ENCODE data around the gene B3GALT5. TPM values are rescaled to one million over a fixed set of nuclear protein-coding genes. Genes with fewer than 3 reads are reported as not detected.

The B3GALT5 gene
- total and polyA plus RNA-seq, 7 donors = under 0.01 to 1.0 (median 0.06) TPM; not detected in 2

DNA sequence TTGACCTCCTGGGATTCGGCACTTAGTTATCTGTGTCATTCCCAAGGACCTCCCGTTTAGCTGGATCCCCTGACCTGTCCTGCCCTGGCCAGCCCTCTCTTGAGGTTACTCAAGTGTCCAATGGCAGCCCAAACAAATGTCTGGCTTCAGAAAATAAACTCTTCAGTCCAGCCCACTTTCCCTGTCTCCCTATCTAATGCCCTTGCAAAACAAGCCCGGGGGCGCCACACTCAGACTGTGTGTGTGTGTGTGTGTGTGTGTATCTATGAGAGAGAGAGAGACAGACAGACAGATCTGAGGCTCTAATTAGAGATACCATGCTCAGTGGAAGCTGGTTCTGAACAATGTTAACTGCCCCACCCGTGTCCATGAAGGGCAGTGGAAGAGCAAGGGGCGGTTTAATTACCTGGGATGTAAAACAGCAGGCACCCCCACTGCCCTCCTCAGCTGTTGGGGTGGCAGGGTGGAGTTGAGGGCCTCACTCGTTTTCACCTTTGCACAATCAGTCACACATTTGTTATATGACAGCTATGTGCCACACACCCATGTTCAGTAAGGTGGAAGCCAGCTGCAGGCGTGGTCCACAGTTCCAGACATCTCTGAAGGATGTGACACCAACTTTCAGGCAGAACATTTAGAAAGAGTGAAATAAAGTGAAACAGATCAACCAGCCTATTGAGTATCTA, 57.4 kb downstream of the B3GALT5 start:
- H3K36me3 ChIP-seq (ENCODE audit: insufficient read depth in 1 of 2, low read depth in 1 of 2) = no peaks in the 10 kb centered on the region
- WGBS, 3 donors = 77 to 78% (median 77%) methylated on average over 8 of the region's 8 CpGs
- no peak for ATAC-seq

GRCh38 chr21:39670701-39671100, 58.0 kb downstream of the B3GALT5 start:
- 65 to 79% (median 75%) methylated on average over 2 of the region's 2 CpGs for WGBS, 3 donors
- DNase-seq = no peak
- Histone ChIP-seq H3K9me3 (no peaks in the 10 kb centered on the region), H3K27ac (no peak overlapping the region), H3K4me3 (no peak overlapping the region), H3K4me1 (no peaks in the 10 kb centered on the region), H3K27me3 (ENCODE audit: insufficient read depth in 3 of 3, low read length in 2 of 3) (no peaks in the 10 kb centered on the region), H3K36me3 (ENCODE audit: insufficient read depth in 1 of 2, low read depth in 1 of 2) (no peaks in the 10 kb centered on the region)
- no peak for TF ChIP-seq CTCF (IDR thresholded peaks at IDR 0.05)
- intact Hi-C loops (cut with DNase I) = no loop called here
- ATAC-seq = no peak

More for the DNA sequence above, 57.4 kb downstream of the B3GALT5 start:
- H3K4me1 ChIP-seq = no peaks in the 10 kb centered on the region
- H3K4me3 ChIP-seq = no peak overlapping the region
- H3K27me3 ChIP-seq (ENCODE audit: insufficient read depth in 3 of 3, low read length in 2 of 3) = no peaks in the 10 kb centered on the region
- H3K9me3 ChIP-seq = no peaks in the 10 kb centered on the region
- intact Hi-C loops (cut with DNase I) = no loop called here
- H3K27ac ChIP-seq = no peak overlapping the region
- no peak for TF ChIP-seq CTCF (IDR thresholded peaks at IDR 0.05)
- DNase-seq = no peak

GRCh38 chr21:39671986-39672385, 59.2 kb downstream of the B3GALT5 start:
- intact Hi-C loops (cut with DNase I) = no loop called here

GRCh38 chr21:39673163-39673562, 60.4 kb downstream of the B3GALT5 start:
- H3K4me1 ChIP-seq = no peaks in the 10 kb centered on the region
- H3K36me3 ChIP-seq (ENCODE audit: insufficient read depth in 1 of 2, low read depth in 1 of 2) = no peaks in the 10 kb centered on the region
- ATAC-seq (no peak), DNase-seq (no peak)
- H3K9me3 ChIP-seq = no peaks in the 10 kb centered on the region
- no peak overlapping the region for H3K27ac ChIP-seq
- 72 to 88% (median 81%) methylated on average over 7 to 9 of the region's 9 CpGs for WGBS, 3 donors
- TF ChIP-seq CTCF (IDR thresholded peaks at IDR 0.05) = no peak
- intact Hi-C loops (cut with DNase I) = no loop called here
- no peaks in the 10 kb centered on the region for H3K27me3 ChIP-seq (ENCODE audit: insufficient read depth in 3 of 3, low read length in 2 of 3)
- H3K4me3 ChIP-seq = no peak overlapping the region

More at GRCh38 chr21:39671986-39672385, 59.2 kb downstream of the B3GALT5 start:
- DNase-seq (no peak), ATAC-seq (no peak)
- Histone ChIP-seq H3K4me3 (no peak overlapping the region), H3K9me3 (no peaks in the 10 kb centered on the region), H3K27me3 (ENCODE audit: insufficient read depth in 3 of 3, low read length in 2 of 3) (no peaks in the 10 kb centered on the region), H3K27ac (no peak overlapping the region), H3K4me1 (no peaks in the 10 kb centered on the region), H3K36me3 (ENCODE audit: insufficient read depth in 1 of 2, low read depth in 1 of 2) (no peaks in the 10 kb centered on the region)
- 90 to 92% (median 91%) methylated on average over 8 of the region's 8 CpGs for WGBS, 3 donors
- no peak for TF ChIP-seq CTCF (IDR thresholded peaks at IDR 0.05)

DNA sequence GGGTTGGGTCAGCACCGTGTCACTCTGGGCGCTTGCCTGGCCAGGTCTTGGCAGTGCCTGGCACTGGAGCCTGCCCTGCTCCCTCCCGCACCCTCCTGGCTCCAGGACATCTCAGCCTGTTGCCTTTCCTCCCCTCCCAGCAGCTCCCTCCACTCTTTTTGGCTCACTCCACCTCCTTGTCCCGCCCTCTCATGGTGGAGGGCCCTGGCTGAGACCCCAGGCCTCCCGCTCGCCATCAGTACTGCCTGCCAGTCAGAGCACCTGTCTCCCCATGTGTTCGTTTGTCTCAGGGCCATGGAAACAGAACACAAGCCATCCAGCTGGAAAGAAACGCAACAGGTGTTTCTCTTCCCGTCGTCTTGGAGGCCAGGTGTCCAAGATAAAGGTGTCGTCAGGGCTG, 61.0 kb downstream of the B3GALT5 start:
- Histone ChIP-seq H3K9me3 (no peaks in the 10 kb centered on the region), H3K36me3 (ENCODE audit: insufficient read depth in 1 of 2, low read depth in 1 of 2) (no peaks in the 10 kb centered on the region), H3K4me1 (no peaks in the 10 kb centered on the region), H3K27me3 (ENCODE audit: insufficient read depth in 3 of 3, low read length in 2 of 3) (no peaks in the 10 kb centered on the region), H3K4me3 (no peak overlapping the region), H3K27ac (no peak overlapping the region)
- no peak for DNase-seq
- TF ChIP-seq CTCF (IDR thresholded peaks at IDR 0.05) = no peak
- intact Hi-C loops (cut with DNase I) = no loop called here
- no peak for ATAC-seq
- 30 to 47% (median 37%) methylated on average over 11 of the region's 11 CpGs for WGBS, 3 donors

All from psoas muscle (tissue), 8 donors.